NCI-H2196 (cell line): ENCODE data around the gene EIF2S2.

Experiments used
- DNase-seq: peaks from one replicate; lab custom pipeline; 2025; ENCODE audit not compliant: unreplicated experiment; lab: John Stamatoyannopoulos, UW

Gene EIF2S2

DNA sequence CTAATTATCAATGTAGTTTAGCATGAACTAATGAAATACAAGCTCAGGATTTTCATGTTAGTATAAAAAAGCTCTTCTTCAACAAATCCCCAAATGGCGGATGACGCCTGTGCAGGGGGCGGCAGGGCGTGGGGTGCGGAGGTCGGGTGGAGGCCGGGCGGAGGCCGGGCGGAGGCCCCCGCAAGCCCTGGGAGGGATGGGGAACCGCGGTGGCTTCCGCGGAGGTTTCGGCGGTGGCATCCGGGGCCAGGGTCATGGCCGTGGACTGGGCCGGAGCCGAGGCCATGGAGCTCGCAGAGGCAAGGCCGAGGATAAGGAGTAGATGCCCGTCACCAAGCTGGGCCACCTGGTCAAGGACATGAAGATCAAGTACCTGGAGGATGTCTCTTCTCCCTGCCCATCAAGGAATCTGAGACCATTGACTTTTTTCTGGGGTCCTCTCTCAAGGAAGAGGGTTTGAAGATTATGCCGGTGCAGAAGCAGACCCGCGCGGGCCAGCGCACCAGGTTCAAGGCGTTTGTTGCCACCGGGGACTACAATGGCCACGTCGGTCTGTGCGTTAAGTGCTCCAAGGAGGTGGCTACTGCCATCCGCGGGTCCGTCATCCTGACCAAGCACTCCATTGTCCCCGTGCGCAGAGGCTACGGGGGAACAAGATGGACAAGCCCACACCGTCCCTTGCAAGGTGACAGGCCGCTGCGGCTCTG is 10.4 kb upstream of the EIF2S2 start:
- no peak for DNase-seq

DNA sequence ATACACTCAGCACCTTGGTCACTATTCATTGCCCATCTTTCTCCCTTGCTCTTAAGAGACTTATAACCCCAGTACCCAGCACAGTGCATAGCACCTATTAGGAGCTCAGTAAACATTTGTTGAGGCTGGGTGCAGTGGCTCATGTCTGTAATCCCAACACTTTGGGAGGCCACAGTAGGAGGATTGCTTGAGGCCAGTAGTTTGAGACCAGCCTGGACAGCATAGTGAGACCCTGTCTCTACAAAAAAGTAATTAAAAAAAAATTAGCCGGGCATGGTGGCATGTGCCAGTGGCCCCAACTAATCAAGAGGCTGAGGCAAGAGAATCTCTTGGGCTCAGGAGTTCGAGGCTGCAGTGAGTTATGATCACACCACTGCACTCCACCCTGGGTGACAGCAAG is 8.2 kb upstream of the EIF2S2 start:
- no peak for DNase-seq

DNA sequence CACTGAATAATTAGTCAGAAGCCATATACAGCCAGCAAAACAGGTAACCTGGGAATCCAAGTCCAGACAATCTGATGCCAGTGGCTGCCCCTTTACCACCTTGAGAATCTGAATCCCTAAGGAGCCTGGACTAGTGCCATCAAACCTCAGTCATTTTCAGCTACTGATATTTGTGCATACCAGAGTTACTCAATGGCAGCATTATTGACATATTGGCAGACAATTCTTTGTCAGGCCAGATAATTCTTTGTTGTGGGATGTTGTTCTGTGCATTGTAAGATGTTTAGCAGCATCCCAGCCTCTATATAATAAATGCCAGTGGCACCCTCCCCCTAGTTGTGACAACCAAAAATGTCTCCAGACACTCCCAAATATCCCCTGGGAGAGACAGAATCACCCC is 3.2 kb upstream of the EIF2S2 start:
- no peak for DNase-seq

DNA sequence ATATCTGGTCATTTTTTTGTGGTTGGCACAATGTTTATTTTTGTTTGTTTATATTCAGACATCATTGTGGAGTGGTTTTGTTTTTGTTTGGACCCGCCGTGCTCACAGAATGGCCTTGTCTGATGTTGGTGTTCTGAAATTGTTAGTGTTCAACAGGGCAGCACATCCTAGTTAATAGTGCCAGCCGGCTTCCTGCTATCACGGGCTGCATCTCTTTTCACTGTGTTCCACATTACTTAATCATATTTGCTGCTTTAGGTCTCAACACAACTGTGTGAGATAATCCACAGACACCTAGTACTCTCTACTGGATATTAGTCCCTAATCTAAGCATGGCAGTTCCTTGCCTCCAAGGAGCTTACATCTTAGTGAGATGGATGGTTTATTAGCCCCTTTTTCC is 2.8 kb upstream of the EIF2S2 start:
- DNase-seq = no peak

DNA sequence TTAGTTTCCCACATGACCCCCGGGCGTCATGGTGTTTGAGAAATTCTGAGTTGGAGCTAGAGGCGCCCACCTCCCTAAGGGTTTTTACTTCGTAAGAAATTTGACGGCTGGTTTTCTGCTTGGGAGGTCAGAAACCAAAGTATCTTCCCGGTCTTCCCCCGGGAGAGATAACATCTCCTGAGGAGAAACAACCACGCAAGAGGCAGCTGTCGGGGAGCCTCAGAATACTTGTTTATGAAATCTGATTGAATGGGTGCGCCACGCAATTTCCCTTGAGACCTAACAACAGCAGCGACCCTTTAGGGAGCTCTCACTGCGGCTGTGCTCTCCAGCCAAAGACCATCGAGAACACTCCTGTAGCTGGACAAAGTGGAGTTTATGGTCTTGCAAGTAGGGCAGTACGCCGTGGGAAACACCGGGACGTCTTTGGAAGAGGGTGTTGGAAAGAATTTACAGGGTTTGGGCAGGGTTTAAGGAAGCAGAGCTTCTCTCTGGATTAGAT is 608 bp upstream of the EIF2S2 start:
- no peak for DNase-seq

DNA sequence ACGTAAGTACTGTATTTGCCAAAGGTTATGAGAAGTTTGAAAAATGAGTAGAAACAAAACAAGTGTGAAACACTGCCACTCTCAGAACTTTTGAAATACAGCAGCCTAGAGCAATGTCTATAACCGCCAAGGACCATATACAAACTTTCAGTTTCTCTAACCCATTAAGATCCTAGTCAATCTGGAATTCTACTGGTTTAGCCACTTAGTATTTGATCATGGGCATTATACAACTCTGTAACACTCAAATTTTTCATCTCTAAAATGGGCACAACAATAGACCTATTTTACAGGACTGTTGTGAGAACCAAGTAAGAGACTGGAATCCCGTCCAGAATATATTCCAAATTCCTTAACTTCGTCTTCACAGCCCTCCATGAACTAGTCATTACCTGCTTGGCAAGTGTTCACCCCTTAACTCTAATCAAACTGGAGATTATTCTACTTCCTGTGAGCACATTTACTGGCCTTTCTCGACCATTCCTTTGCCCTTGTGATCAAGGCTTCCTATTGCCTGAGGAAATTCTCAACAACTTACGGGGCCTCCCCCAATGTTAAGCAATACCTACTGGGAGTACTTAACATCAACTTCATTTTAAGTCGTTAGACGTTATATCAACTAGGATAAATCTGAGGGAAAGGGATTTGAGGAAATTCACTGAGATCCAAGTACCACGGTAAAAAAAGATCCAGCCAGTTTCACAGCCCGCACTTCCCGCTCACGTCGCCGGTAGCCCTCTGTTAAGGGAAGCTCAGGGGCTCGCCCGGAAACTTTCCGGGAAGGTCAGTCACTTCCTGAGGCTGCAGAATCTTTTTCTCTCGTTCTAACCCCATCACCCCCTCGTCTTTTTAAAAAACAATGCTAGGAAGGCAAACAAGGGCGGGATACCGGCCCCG is 1.1 kb downstream of the EIF2S2 start:
- DNase-seq = no peak

DNA sequence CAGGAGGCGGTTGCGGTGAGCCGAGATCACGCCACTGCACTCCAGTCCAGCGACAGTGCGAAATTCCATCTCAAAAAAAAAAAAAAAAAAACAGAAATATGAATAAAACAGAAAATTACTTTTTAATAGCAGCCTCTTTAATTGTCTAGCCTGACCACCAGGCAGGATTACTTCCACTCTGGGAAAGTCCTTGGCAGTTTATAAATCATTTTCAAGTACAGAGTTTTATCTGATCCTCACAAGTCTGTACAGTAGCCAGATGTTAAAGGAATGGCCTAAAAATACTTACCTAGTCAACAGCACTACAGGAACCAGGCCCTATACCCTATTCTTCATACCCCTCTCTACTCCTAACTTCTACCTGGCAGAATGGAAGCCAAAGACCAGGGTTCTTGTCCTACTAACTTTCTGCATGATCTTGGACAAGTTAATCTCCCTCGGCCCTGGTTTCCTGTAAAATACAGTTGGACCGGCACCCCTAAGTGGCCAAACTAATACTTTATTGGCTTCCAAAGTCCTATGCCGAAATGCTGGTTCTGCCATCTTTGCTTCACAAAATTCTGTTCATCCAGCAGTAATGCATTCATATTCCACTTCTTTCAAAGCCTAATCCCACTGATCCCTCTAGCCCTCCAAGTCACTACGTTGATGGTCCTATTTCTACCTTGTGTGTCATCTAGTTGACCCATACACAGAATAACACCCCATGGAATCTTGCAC is 1.9 kb downstream of the EIF2S2 start:
- DNase-seq = no peak

DNA sequence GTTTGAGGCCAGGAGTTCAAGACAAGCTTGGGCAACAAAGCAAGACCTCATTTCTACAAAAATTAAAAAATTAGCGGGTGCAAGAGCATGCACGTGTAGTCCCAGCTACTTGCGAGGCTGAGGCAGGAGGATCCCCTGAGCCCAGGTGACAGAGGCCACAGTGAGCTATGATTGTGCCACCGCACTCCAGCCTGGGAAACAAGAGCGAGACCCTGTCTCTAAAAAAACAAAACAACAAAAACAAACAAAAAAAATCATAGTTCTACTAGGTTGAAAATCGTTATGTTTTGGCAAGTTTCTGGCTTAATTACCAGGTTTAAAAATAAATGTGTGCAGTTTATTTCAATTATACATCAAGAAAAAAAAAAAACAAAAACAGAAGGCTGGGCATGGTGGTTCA is 2.6 kb downstream of the EIF2S2 start:
- no peak for DNase-seq

DNA sequence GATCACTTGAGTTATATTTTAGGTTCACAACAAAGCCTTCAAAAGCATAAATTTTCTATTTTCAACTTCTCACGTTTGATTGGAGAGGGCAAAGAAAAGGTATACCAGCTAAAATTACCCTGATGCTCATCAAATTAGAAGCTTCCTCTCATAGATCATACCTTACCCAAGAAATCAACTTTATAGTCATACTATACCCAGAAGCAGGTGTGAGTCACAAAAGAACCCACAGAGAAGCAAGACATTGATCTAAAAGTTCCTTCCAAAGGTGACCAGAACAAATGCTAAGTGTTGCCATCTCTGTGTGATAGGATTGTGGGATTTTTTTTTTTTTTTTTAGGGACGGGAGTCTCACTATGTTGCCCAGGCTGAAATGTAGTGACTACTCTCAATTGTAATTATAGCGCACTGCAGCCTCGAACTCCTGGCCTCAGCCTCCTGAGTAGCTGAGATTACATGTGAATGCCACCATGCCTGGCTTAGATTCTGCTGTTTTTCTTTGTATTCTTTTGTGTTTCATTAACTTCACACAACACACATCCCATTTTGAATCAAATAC is 3.3 kb downstream of the EIF2S2 start:
- no peak for DNase-seq

DNA sequence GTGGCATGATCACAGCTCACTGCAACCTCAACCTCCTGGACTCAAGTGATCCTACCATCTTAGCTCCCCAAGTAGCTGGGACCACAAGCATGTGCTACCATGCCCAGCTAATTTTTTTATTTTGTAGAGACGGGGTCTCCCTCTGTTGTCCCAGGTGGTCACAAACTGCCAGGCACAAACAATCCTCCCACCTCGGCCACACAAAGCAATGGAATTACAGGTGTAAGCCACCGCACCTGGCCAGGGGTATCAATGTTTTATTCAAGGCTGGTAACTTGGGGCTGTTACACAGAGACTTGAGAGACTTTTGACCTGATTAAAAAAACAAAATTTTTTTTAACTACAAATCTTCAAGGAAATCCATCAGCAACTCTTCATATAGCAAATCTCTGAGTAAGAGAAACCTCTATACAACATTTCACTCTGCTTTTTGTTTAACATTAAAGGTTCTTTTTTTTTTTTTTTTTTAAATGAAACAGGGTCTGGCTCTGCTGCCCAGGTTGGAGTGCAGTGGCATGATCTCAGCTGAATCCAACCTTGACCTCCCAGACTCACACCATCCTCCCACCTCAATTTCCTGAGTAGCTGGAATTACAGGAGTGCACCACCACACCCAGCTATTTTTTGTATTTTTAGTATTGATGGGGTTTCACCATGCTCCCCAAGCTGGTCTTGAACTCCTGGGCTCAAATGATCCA is 5.9 kb downstream of the EIF2S2 start:
- no peak for DNase-seq

DNA sequence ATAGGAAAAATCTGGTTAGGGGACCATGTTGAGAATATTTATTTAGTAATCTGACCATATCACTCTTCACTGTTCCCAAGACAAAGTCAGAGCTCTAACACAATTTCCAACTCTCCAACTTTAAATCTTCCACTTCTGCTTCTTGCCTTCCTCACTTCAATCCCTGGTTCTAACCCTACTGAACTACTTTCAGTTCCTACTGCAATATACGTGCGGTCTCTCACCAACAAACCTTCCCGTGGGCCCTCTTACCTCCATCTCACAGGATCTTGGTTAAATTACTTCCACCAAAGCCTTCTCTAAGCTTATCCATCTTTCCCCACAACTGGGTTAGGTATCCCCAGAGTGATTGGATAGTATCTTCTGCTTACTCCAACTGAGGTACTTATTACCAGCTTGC is 8.0 kb downstream of the EIF2S2 start:
- DNase-seq = no peak

DNA sequence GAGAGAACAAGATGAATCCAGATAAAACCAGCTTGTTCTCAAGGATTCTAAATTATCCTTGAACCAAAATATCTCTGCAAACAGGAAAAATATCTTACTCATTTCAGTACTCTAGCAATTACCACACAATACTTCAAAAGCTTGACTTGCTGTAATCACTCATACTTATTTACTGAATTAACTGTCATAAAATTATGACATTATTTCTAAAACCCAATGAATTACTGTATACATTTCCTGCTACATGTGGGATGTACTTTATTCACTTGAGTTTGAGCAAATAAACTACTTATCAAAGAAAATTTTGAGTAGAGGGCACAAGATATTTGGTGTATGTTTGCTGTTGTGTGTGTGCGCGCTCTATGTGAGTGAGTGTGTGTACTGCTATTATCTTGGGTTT is 9.7 kb downstream of the EIF2S2 start:
- DNase-seq = no peak

DNA sequence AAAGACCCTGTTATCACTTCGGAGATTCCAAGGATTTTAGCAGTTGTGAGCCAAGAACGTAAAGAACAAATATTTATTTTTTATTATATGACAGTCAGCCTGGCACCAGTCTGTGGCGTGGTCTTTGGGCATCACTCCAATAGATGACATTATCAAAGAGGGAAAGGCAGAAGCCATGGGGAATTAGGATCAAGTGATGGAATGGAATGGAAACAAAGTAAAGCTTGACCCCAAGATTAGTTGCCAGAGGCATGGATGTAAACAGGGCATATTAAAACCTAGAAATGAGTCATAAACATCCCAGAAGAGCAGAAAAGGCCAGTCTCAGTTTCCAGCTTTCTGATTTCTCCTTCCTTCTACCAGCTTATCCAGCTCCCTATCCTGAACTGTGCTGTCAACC is 11.5 kb downstream of the EIF2S2 start:
- DNase-seq = no peak

DNA sequence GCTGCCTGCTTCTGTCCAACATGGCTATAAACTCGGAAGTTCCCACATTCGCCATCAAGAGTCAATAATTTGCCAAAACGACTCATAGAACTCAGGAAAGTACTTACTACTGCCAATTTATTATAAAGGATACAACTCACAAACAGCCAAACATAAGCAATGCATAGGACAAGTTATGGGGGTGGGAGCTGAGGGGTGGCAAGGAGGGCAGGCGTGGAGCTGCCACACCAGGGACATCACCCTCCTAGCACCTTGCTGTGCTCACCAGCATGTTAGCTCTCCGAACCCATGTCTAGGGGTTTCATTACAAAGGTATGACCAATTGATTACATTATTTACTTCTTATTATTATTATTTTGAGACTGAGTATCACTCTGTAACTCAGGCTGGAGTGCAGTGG is 12.4 kb downstream of the EIF2S2 start:
- DNase-seq = no peak

DNA sequence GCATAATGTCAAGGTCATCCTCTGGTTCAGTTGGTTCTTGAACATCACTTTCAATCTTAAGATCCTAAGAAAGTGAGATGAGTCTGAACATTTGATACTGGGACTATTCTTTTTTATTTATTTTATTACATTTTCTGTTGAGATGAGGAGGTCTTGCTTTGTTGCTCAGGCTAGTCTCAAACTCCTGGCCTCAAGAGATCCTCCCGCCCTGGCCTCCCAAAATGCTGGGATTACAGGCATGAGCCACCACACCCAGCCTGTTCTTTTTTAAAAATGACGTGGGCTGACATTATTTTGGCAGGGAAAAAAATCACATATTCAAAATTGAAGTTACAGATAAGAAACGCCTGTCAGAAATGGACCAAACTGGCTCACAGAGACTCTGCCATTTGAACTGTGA is 13.5 kb downstream of the EIF2S2 start:
- DNase-seq = no peak

DNA sequence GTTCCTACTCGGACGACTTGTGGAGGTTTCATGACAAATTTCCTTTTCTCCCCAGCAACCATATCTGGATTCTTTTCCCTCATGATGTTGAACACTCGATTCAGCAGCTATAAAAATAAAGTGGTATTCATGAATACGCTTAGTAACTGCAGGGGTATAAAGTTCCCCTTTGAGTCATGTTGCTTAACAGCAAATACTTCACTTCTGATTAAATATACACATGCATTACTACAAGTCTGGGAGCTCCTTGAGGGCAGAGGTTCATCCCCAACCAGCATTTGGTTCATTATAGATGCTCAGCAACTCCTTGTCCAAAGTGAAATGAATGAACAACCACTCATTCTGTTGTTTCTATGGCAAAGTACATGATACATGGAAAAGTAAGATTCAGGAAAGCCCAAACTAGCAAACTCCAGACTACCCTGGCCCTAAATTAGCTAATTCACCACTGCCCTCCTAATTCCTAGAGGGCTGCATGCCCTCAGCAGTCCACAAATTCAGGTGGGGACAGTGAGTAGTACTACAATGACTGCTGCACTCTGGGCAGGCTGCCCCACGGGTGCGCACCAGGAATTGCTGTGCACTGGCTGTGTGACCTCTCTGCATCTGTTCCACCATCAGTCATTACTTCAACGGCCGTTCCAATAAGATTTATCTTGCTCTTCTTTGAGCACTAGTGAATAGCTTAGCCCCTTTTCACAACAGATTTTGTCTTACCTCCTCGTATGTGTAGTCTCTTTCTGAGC is 15.2 kb downstream of the EIF2S2 start:
- no peak for DNase-seq

DNA sequence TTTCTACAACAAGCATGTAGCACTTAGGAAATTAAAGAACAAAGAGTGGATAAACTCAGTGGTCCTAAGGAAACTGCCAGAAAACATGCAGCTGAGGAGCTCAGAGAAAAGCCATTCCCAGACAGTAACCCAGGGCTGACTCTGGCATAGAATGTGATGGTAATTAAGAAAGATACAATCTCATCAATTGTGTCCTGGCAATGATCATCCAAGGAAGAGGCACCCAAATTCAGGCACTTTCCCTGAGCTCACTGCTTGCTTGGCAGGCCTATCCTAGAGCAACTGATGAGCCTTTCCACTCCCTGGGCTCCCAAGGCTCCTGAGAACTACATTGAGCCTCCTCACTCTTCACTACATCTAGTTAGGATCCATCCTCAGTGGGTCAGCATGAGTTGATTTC is 16.2 kb downstream of the EIF2S2 start:
- DNase-seq = no peak

DNA sequence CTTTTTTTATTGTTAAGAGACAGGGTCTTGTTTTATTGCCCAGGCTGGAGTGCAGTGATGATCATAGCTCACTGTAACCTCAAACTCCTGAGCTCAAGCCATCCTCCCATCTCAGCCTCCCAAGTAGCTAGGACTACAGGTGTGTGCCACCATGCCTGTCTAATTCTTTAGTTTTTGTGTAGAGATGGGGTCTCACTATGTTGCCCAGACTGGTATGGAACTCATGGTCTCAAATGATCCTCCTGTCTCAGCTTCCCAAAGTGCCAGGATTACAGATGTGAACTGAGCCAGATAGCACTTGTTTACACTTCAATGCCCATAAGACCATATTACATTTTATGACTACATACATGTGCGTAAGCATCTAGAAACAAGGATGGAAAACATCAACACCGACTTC is 18.1 kb downstream of the EIF2S2 start:
- no peak for DNase-seq

DNA sequence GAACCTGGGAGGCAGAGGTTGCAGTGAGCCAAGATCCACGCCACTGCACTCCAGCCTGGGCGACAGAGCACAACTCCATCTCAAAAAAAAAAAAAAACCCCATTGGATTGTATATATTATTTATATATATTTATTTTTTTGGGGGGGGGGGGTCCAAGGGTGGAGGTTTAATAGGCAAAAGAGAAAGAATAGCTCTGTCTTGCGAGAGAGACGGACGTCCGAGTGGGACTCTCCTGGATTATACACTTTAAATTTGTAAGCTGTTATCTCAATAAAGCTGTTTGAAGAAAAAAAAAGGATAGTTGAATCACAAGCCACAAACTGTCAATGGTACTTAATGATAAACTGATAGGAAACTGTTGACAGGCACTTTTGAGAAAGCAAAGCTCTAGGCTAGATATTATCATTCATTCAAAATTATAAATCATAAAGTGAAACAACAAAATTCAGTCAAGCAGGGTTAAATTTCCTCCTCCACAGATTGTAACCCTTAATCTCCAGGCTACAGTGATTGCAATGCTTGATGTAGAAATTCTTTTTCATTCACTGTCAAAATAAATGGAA is 20.3 kb downstream of the EIF2S2 start:
- no peak for DNase-seq

DNA sequence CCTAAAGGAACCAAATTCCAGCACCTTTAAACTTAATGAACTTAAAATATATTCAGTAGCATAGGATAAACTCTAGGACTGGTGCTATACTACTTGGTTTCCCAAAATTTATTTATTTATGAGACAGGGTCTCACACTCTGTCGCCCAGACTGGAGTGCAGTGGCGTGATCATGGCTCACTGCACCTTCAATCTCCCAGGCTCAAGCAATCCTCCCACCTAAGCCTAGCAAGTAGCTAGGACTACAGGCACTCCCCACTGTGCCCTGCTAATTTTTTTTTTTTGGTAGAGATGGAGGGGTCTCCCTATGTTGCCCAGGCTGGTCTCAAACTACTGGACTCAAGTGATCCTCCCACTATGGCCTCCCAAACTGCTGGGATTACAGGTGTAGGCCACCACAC is 21.4 kb downstream of the EIF2S2 start:
- DNase-seq = no peak
